Hematopoietic multipotent progenitor cell treated with erythropoietin and hydrocortisone succinate and interleukin-3 and kit ligand, for 6 days (in vitro differentiated cells): ENCODE data around the gene KCNIP4.

Experiments
- DNase-seq: peaks from one replicate; pipeline ENCODE4 v3.0.0-alpha.2; 2015

Gene KCNIP4

DNA sequence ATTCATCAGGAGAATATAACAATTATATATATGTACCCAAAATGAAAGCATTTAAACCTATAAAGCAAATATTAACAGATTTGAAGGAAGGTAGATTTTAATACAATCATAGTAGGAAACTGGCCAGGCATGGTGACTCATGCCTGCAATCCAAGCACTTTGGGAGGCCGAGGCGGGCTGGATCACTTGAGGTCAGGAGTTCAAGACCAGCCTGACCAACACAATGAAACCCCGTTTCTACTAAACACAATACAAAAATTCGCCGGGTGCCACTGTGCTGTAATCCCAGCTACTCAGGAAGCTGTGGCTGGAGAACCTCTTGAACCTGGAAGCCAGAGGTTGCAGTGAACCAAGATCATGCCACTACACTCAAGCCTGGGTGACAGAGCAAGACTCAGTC lies 118.3 kb downstream of the KCNIP4 start:
- DNase-seq, result no peak

DNA sequence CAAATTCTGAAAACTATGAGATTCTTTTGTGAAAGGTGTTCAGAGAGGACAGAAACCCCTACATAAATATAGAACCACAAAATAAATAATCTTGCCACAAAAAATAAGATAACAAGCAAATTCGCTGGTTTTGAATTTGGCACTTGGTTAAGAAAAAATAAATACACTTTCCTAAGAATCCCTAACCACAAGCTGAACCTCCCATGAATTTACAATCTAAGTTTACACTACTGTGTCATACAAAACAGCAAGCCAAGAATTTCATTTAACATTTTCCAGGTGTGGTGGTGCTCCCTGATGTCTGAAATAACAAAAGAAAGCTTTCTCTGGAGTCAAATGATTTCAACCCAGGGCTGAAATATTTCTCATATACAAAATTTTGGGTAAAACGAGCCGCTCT lies 121.0 kb downstream of the KCNIP4 start:
- DNase-seq, result no peak

DNA sequence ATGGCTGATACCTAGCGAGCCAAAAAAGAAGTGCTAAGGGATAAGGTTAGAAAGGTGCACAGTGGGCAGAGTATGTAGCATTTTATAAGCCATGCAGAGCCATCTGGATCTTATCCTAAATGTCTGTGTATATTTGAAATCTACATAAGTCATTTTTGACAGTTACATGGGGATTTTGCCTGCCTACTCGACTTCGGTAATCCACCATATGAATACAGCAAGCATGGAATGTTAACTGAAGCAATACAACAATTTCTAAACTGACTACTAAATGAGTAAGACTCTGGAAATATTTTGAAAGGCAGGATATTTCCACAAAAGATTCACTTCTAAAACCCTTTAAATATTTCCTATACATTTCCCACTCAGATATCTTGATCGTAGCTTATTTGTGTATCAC lies 122.5 kb downstream of the KCNIP4 start:
- DNase-seq, result no peak

DNA sequence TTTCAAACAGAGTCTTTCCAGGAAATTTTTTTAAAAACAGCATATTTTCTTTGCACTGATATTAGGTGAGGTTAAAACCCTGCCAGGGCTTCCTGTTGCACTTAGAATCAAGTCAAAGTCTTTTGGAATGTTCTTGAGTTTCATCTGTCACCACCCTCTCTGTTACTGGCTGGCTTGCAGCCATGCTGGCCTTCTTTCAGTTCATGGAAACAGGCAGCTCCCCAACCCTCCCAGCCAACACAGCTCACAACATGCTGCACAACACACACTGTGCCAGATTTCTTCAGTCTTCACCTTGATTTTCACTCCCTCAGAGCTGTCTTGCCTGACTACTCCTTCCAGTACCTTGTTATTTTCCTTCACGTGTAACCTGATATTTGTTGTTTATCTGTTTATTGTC lies 129.5 kb downstream of the KCNIP4 start:
- no peak for DNase-seq

DNA sequence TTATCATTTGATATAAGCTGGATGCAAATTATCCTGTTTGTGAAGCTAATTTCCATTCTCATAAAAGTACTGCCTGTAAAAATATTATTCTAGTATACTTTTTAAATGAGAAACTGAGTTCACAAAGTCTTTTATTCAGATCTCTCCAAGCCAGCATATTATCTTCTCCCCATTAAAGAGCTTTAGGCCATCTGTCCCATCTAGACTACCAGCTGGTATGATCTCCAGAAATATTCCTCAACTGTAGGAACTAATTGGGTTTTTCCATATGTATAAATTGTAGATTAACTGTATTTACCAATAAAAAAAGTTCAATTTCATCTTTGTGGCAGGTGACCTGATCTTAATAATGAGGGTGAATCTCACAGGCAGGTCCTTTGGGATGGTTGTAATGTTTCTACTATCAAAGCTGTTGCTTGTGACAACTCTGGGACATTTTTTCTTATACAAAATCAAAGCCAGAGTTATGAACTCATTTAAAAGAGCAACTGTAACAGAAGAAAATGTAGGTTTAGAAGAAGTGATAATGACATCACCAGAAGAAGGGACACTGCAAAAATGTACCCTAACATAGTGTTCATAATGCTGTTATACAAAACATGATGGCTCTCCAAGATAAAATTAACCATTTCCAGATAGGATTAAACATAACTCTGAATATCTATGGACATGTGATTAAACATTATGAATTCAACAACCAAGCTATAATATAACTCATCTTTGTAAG lies 132.8 kb downstream of the KCNIP4 start:
- DNase-seq, result no peak

DNA sequence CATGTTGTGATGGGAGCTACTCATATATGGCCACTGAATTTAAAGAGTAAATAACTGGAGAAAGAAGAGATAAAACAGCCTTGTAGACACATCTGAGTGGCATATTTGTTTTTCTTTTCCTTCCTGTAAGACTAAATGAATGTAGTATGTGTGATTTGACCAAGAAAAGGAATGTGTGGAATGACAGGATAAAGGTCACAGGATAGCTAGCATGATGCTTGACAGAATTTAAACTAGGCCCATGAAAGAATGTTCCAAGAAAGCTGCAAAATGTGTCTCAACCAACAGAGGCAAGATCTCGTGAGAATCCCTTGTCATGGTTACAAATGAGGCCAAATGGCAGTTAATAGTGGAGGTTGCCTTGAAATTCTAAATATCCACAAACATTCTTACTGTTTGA lies 137.0 kb downstream of the KCNIP4 start:
- no peak for DNase-seq

DNA sequence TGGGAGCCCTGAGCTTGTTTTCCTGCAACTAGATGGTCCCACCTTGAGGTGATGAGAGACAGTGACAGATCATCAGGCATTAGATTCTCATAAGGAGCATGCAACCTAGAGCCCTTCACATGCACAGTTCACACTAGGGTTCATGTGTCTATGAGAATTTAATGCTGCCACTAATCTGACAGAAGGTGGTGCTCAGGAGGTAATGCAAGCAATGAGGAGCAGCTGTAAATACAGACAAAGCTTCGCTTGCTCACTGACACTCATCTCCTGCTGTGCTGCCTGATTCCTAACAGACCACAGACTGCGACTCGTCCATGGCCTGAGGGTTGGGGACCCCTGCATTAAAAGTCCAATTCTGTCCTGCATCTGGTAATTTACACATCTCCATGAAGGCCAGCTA lies 141.6 kb downstream of the KCNIP4 start:
- DNase-seq, result no peak

DNA sequence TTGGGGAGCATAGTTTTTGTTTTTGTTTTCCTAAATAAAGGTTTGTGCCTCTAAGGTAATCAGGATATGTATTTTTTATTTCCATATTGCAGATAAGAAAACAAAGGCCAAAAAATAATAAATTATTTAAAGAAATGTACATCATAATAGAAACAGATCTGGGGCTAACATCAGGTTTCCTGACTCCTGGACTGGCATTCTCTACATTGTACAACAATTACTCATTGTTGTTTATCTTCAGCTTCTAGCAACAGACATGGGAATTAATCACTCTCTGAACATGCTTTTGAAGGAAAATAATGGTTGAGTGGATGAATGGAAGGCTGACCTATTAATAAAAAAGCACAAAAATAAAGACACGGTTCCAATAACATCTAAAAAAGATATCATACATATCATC lies 146.2 kb downstream of the KCNIP4 start:
- DNase-seq, result no peak

DNA sequence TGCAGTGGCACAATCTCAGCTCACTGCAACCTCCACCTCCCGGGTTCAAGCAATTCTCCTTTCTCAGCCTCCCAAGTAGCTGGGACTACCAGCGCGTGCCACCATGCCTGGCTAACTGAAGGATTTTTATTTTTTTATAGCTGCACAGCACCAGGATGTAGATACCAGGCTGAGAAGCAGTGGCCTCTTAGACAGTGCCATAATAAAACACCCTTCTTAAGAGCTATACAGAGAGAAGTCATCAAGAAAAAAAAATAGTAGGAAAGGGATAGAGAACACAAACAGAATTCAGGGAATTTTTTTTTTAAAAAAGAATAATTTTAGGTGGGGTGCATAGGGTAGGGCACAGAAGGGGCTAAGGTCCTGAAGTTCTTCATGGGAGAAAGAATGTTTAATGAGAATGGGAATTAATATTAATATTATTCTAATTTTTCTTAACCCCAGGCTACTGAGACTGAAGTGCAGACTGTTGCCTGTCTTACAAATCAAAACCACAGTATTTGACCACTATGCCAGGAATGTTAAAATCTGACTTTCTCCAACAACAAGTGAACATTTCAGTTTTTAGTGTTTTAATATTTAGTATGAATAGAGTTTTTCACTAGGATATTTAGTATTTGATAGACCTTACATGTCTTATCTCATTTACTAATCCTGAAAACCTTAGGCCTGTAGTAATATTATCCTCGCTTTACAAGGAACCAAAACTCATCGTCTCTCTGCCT lies 146.7 kb downstream of the KCNIP4 start:
- no peak for DNase-seq

DNA sequence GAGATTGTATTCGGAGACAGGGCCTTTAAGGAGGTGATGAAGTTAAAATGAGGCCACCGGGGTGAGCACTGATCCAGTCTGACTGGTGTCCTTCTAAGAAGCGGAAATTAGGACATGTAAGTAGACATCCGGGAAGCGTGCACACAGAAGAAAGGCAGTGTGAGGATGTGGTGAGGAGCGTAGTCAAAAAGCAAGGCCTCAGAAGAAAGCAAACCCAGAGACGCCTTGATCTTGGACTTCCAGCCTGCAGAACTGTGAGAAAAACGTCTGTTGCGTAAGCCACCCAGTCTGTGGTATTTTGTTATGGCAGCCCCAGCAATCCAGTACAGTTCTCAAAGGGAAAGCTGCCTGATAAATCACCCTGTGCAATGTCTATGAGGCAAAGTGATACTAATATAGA lies 153.5 kb downstream of the KCNIP4 start:
- no peak for DNase-seq

DNA sequence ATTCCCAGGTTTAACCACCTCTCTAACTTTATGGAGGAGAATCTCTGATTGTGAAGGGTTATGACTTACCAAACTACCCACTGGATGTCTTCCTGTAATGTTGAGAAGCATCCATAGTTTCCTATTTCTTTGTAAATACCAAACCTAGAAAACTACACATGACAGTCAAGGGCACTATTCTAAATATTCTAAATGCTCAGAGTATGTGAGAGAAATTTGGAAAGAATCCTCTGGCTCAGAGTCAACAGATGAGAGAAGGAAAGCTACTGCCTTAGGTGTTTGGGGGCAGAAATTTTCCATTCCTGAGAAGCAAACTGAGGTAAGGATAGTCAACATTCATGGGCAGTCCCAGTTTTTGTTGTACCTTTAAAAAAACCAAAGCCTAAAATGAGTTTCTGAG lies 155.8 kb downstream of the KCNIP4 start:
- DNase-seq, result no peak

DNA sequence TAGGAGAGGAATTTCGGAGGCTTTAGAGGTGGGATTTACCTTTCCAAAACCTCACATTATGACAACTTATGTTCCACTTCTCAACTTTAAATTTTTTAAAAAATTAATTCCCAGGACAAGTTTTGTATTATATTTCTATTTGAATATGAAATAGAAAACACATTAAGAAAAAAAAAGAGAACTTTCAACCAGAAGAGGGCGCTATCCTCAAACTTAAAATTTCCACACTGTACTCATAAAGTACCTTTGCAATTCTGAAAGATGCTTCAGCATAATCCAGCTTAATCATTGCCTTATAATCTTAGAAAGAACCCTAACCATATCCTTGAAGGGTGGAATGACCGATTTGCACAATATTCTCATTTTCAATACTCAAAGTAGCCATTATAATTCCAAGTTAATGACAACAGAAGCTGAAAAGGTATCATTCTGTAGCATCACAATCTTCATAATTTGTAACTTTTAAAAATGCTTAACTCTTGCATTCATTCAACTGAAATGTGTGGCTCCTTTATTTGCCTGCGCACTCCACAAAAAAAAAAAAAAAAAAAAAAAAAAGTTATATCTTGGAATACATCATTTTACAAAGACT lies 158.0 kb downstream of the KCNIP4 start:
- DNase-seq, result peak; percentile 63

DNA sequence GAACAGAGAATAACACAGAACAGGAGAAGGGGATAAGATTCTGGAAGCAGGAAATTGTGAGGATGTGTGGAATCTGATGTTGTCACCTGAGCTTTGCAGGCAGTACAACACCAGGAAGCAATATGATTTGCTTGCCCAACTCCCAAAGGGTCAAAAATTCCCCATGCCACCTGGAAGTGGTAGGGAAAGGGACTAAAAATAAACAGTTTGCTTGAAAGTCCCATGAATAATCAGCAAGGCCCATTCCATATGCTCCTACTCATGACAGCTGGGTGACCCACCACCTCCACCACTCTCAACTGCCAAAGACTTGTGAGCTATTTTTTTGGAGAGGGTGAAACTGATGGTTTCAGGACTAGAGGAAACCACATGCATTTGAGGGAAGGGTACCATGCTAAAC lies 168.4 kb downstream of the KCNIP4 start:
- no peak for DNase-seq

DNA sequence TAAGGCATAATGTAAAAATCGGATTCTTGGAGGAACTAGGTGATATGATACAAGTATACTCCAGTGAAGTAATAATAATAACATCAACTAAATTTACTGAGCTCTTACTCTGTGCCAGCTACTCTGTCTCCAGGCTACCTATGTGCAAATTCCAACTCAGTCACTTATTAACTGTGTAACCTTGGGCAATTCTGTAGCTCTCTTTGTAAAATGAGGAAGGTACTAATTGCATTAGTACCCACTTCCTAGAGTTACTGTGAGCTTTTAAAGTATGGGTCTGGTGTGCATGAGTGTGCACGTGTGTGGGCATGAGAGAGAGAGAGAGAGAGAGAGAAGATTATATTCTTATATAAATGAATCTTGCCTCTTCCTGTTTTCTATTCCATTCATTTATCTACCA lies 169.9 kb downstream of the KCNIP4 start:
- no peak for DNase-seq

DNA sequence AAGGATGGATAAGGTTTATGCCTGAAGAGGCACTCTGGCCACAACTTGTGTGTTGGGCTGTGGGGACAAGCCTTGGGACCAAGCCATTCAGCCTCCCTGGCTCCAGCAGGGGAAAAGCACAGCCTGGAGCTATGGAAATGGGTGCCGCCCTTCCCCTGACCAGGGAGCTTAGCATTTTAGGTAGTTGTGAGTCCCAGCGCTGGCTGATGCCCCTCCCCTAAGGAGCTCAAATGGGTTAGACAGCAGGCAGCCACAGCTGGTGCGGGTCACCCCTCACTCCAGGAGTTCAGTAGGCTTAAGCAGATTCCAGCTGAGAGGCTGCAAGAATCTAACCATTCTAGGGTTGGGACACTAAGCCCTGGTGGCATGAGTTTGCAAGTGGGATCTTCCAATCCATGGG lies 172.9 kb downstream of the KCNIP4 start:
- DNase-seq, result no peak

DNA sequence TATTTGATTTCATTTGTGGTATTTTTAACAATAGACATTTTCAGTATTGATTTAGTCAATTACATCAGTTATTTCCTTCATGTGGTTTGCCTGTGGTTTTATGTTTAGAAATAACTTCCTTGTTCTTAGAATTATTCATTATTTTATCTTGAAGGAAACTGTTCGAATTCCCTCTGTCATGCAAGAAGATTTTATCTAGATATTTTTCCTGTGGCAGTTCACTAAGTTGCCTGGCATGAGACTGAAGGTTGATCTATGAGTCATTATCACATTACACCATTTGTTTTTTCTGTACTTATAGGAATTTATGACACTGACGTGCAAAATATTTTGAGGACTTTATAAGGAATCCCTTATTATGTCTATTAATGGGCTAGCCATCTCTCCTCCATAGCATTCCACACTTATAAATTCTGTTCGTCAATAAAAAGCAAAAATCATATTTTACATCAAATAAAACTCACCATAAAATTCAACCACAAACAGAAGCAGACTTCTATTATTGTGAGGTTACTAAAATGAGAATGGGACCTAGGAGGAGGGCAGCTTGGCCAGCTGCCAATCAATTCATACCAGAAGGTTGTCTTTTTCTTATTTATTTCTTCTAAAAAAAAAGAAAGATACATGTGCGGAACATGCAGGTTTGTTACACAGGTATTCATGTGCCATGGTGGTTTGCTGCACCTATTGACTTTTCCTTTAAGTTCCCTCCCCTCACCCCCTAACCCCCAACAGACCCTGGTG lies 179.0 kb downstream of the KCNIP4 start:
- peak; percentile 48 for DNase-seq

DNA sequence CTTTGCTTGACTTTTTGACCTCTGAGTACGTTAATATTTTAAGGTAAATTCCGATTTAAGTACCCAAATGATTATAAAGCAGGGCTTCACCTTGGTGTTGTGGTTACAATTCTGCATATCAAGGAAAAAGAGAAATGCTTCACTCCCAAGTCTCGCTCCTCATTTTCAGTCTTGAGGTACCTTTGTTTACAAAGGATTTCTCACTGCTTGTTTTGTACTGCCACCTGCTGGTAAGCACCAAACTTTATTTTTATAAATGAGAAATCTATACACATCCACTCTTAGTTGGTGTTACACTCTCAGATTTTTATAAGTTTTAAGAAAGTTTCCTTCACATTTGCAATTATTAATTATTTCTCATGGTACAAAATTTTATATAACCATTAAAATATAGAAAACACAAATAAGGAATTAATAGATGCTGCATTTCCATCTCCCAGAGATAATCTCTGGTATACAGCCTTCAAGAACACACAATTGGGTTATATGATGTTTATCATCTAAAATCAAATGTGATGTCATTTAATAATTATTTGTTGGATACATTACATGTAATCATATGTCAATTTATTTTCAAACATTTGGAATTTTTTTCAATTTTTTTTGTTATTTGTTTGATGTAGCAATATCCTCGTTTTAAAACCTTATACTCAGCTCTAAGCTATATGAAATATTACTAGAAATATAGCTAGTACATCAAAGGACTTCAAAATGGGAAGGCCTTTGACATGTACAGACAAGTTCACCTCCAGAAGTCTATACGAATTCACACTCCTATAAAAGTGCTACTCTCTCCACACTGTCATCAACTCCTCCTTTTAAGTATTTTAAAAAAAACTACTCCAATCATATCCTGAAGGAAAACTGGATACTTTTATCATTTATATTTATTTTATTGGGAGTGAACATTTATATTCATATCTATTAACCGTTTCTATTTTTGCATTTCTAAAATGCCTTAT lies 179.9 kb downstream of the KCNIP4 start:
- DNase-seq, result peak; percentile 62

DNA sequence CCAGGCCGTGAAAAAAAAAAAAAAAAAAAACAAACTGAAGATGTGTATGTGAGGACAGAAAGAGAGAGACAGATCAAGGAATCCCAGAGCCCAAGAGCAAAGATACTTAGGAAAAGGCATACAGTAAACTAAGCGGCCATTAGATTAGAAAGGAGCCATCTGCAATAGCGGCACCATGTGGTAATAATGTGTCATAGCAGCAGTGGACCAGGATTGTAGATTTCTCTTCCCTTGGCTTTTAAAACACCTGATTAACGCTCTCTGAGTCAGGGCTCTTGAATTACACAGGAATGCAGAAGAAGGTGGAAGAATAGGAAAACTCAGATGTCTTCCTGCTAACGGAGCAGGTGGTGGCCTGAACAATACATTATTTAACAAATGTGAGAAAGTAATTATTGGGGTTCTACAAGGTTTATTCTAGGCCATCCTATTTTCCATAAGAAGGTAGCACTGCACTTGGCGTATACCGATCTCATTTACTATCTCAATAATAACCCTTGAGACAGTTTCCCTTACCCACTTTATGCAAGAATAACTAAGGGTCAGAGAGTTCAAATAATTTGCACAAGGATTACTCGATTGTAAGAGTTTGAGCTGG lies 182.7 kb downstream of the KCNIP4 start:
- DNase-seq, result peak; percentile 73

DNA sequence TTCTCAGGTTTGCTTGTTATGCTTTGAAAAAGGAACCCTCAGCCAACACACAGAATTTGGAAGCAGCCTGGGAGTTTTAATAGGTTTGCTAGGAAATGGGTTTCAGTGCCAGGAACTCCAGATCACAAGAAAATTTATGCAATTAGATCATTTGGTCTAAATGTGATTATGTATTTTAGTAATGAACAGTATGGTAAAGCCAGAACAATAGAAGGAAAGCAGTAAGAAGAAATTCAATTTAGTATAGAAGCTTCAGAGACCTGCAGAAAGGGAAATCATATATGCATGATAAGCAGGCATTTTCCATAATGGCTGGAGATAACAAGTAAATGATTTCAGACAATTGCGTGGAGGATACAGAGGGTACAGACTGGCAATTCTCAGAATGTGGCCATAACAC lies 184.7 kb downstream of the KCNIP4 start:
- DNase-seq, result no peak

DNA sequence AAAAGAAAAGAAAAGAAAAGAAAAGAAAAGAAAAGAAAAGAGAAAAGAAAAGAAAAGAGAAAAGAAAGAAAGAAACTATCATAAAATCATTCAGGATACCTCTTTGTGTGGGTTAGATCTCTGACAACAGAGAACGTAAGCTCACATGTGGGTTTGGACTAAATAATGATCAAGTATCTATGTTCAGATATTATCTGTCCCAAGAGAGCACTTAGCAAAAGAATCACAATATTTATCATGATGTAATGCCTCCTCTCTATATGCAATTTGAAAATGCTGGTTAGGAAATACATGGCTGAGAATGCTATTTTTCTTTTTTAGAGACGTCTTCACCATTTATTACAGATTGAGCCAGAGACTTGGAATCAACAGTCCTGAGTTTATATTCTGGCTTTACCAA lies 191.3 kb downstream of the KCNIP4 start:
- DNase-seq, result no peak

DNA sequence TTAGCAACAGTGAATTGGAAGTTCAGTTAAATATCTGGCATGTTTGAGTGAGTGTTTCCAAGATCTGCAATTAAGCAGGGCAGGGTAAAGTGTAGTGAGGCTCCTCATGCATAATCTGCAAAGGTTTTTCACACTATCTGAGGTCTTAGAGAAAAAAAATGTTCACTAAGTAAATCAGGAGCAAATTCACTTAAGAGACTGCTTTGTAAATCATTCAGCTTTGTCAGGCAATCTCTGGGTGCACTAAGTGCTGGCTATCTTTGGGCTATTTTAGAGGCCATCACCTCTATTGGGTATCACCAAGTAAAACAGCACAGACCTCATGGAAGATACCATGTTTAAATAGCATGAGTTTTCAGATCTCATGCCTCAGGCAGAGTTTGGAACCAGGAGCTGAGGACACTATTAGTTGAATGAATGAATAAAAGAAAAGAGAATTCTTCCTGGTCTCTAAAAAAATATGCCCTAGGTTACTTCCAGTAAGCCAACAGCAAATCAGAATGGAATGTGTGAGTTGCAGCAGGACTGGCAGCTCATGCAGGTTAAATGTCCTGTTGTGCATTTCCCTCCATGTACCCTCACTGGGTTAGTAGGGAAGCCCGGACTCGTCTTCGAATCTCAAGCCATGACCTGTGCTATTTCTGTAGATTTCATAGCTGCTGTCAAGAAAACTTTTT lies 195.3 kb downstream of the KCNIP4 start:
- DNase-seq, result no peak
